ENCODE measurements around the gene SYCN.

The SYCN gene

DNA sequence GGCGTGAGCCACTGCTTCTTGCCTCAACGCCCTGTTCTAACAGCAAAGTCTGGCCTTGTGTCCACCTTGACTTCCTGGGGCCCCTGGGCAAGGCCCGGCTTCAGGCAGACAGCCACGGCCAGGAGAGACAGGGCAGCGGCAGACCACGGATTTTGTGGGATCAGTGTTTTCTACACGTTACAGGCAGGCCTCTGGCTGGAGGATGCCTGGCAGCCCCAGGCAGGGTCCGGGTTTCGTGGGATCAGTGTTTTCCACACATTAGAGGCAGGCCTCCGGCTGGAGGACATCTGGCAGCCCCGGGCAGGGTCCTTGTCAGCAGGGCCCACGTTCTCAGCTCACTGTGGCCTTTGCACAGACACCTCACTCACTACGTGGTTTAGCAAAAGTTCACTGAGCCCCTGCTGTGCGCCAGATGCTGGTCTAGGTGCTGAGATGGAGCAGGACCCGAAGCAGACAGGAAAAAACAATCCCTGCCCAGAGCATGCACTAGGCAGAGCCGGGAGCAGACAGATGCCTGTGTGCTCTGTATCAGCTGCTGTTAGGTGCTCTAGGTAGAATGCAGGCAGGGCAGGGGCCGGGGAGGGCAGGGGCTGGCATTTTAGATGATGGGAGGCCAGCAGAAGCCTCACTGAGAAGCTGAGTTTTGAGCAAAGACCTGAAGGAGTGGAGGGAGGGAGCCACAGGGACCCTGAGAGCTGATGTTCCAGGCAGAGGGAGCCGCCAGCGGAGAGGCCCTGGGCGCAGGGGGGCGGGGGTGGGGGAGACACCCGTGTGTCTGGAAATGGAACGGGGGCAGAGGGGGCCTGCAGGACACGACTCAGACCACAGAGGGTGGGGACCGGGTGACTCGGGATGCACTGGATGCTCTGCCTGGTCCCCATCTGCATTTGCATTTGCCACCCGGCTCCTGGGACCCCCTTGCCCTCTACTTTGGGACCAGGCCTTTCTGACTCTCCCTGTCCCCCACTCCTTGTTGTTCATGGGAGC lies 32.3 kb downstream of the SYCN start:
- H3K27ac ChIP-seq (ENCODE audit: poor library complexity, severe bottlenecking), result no peak overlapping the region
- no peaks in the 10 kb centered on the region for H3K9me3 ChIP-seq (ENCODE audit: severe bottlenecking)
- no peak for DNase-seq (ENCODE audit: low spot score)
- no peak for ATAC-seq (ENCODE audit: low read depth)
- H3K36me3 ChIP-seq (ENCODE audit: low read depth), result no peaks in the 10 kb centered on the region; the same call in none of the 2 replicates
- H3K27me3 ChIP-seq (ENCODE audit: insufficient read depth, poor library complexity, severe bottlenecking), result no peaks in the 10 kb centered on the region
- peaks cover 9% of the 10 kb centered on the region for H3K4me1 ChIP-seq (ENCODE audit: insufficient read depth, poor library complexity, severe bottlenecking)
- H3K4me3 ChIP-seq (ENCODE audit: severe bottlenecking), result no peak overlapping the region
- TF ChIP-seq, protein P1, sequence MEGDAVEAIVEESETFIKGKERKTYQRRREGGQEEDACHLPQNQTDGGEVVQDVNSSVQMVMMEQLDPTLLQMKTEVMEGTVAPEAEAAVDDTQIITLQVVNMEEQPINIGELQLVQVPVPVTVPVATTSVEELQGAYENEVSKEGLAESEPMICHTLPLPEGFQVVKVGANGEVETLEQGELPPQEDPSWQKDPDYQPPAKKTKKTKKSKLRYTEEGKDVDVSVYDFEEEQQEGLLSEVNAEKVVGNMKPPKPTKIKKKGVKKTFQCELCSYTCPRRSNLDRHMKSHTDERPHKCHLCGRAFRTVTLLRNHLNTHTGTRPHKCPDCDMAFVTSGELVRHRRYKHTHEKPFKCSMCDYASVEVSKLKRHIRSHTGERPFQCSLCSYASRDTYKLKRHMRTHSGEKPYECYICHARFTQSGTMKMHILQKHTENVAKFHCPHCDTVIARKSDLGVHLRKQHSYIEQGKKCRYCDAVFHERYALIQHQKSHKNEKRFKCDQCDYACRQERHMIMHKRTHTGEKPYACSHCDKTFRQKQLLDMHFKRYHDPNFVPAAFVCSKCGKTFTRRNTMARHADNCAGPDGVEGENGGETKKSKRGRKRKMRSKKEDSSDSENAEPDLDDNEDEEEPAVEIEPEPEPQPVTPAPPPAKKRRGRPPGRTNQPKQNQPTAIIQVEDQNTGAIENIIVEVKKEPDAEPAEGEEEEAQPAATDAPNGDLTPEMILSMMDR (IDR thresholded peaks at IDR 0.05; ENCODE audit: poor library complexity, severe bottlenecking), result no peak

- TF ChIP-seq, protein P1 (IDR thresholded peaks at IDR 0.05; ENCODE audit: poor library complexity, severe bottlenecking), result no peak
- H3K27me3 ChIP-seq (ENCODE audit: insufficient read depth, poor library complexity, severe bottlenecking), result no peaks in the 10 kb centered on the region
- H3K4me3 ChIP-seq (ENCODE audit: severe bottlenecking), result no peak overlapping the region
- H3K27ac ChIP-seq (ENCODE audit: poor library complexity, severe bottlenecking), result no peak overlapping the region
- DNase-seq (ENCODE audit: low spot score), result peak; percentile 56
- no peaks in the 10 kb centered on the region; the same call in none of the 2 replicates for H3K36me3 ChIP-seq (ENCODE audit: low read depth)
- ATAC-seq (ENCODE audit: low read depth), result no peak
- no peaks in the 10 kb centered on the region for H3K9me3 ChIP-seq (ENCODE audit: severe bottlenecking)
- peaks cover 17% of the 10 kb centered on the region for H3K4me1 ChIP-seq (ENCODE audit: insufficient read depth, poor library complexity, severe bottlenecking)
Measured at GRCh38 chr19:39170386-39171231, 33.5 kb downstream of the SYCN start.

DNA sequence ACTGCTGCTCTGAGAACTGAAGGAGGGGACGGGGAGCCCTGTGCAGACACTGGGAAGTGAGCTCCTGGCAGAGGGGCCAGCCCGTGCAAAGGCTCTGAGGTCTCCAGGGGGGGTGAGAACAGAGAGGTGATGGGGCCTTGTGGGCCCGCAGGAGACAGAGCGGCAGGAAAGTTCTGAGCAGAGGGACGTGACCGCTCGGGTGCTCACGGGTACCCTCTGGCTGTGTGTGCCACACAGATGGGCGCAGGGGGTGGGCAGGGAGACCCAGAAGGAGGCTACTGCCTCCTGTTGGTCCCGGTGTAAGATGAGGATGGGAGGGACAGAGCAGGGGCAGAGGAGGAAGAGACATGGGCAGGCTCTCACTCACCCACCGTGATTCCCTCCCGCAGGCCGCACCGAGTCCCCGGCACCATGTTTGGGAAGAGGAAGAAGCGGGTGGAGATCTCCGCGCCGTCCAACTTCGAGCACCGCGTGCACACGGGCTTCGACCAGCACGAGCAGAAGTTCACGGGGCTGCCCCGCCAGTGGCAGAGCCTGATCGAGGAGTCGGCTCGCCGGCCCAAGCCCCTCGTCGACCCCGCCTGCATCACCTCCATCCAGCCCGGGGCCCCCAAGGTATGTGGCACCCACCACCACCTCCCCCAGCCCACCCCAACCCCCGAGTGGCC lies 34.8 kb downstream of the SYCN start:
- Histone ChIP-seq H3K9me3 (ENCODE audit: severe bottlenecking) (no peaks in the 10 kb centered on the region), H3K4me3 (ENCODE audit: severe bottlenecking) (no peak overlapping the region), H3K4me1 (ENCODE audit: insufficient read depth, poor library complexity, severe bottlenecking) (peaks cover 17% of the 10 kb centered on the region), H3K27ac (ENCODE audit: poor library complexity, severe bottlenecking) (no peak overlapping the region), H3K36me3 (ENCODE audit: low read depth) (no peaks in the 10 kb centered on the region; the same call in 1 of the 2 replicates), H3K27me3 (ENCODE audit: insufficient read depth, poor library complexity, severe bottlenecking) (no peaks in the 10 kb centered on the region)
- no peak for ATAC-seq (ENCODE audit: low read depth)
- TF ChIP-seq, protein P1 (IDR thresholded peaks at IDR 0.05; ENCODE audit: poor library complexity, severe bottlenecking), result no peak
- peak; percentile 56 for DNase-seq (ENCODE audit: low spot score)

DNA sequence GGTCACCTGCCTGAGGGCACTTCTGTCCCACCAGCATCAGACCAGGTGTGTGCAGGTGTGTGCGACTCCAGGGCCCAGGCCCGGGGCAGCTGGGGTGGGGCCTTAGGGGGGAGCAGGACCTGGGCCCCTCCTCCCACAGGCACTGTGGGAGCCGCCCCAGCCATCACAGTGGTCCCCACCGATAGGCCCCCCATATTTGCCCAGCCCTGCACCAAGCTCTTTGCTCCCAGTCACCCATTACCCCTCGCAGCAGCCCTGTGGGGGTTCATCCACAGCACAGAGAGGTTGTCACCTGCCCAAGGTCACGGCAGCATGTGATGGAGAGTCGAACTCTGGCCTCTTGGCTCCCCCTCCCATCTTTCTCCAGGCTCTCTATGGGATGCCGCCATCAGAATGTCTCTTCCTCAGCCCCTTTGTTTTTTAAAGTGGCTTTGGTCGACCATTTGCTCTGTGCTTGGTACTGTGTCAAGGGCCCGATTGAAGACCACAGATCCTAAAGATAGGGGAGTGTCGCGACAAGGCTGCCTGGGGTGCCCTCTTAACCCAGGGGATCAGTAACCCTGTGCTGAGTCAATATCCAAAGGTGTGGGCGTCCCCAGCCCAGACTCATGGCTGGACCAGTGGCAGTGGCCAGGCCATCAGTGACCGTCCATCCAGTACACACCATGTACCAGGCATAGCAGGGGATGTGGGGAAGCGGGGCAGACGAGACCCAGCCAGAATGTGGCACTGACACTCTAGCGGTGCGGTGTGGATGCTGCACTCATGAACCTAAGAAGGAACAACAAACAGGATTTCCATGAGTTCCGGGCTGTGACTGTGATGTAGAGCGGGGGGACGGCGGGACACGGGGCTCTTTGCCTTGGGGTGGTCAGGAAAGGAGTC lies 35.6 kb downstream of the SYCN start:
- Histone ChIP-seq H3K36me3 (ENCODE audit: low read depth) (no peaks in the 10 kb centered on the region; the same call in 1 of the 2 replicates), H3K27me3 (ENCODE audit: insufficient read depth, poor library complexity, severe bottlenecking) (no peaks in the 10 kb centered on the region), H3K9me3 (ENCODE audit: severe bottlenecking) (no peaks in the 10 kb centered on the region), H3K27ac (ENCODE audit: poor library complexity, severe bottlenecking) (no peak overlapping the region), H3K4me3 (ENCODE audit: severe bottlenecking) (no peak overlapping the region), H3K4me1 (ENCODE audit: insufficient read depth, poor library complexity, severe bottlenecking) (peaks cover 17% of the 10 kb centered on the region)
- DNase-seq (ENCODE audit: low spot score), result no peak
- TF ChIP-seq, protein P1 (IDR thresholded peaks at IDR 0.05; ENCODE audit: poor library complexity, severe bottlenecking), result no peak
- ATAC-seq (ENCODE audit: low read depth), result no peak

Measured in RWPE2 (cell line).